DMS114 treated with DMSO at 0.1 percent for 48 hours (cell line): Measurements from ENCODE around the gene STOML2.

Experiments
- DNase-seq: peaks from one replicate; lab custom pipeline; 2025; ENCODE audit not compliant: unreplicated experiment; lab: John Stamatoyannopoulos, UW

STOML2 gene

GRCh38 chr9:35072461-35073278 is 30.3 kb downstream of the STOML2 start, which contains the start of gene VCP:
TSS of gene VCP (minus strand) at chr9:35072625. CDS start at chr9:35072353, 272 bp downstream.
- peak; percentile 96 for DNase-seq

GRCh38 chr9:35071814-35072460 is 31.0 kb downstream of the STOML2 start:
- DNase-seq, result peak; percentile 59

- no peak for DNase-seq
Observed at GRCh38 chr9:35070823-35071813, 31.8 kb downstream of the STOML2 start.

GRCh38 chr9:35069020-35069419 is 33.9 kb downstream of the STOML2 start:
- no peak for DNase-seq

GRCh38 chr9:35067056-35067455 is 35.9 kb downstream of the STOML2 start:
- DNase-seq, result no peak

GRCh38 chr9:35060548-35061207 is 42.3 kb downstream of the STOML2 start:
- DNase-seq, result no peak

GRCh38 chr9:35059438-35059837 is 43.5 kb downstream of the STOML2 start:
- no peak for DNase-seq

GRCh38 chr9:35057271-35057620 is 45.7 kb downstream of the STOML2 start:
- no peak for DNase-seq

GRCh38 chr9:35056571-35057270 is 46.2 kb downstream of the STOML2 start:
- DNase-seq, result no peak

- no peak for DNase-seq
Observed at GRCh38 chr9:35054871-35055644, 47.9 kb downstream of the STOML2 start.

GRCh38 chr9:35054185-35054835 is 48.6 kb downstream of the STOML2 start:
- DNase-seq, result no peak

- peak; percentile 19 for DNase-seq
Observed at GRCh38 chr9:35051069-35051967, 51.6 kb downstream of the STOML2 start.
